Measurements from ENCODE around the gene FMNL2.

The FMNL2 gene

DNA sequence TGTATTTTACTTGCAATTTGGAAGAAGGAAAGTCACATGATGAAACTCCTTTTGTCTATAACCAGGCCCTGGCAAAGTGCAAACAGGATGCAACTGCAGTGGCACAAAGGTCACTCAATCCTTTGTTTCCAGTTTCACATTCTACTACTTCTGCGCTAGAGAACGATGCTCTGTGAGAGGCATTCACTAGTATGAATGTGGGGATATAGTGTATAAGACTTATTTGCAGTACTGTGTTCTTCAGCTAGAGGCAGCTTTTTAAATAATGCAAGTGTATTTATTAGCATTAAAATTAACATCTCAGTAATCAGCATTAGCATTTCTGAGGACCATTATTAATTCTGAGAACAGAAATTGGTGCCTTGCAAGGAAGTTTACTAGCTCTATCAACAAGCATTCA, 313.4 kb downstream of the FMNL2 start:
- no peak for DNase-seq (ENCODE audit: low read depth in 2 of 2)

DNA sequence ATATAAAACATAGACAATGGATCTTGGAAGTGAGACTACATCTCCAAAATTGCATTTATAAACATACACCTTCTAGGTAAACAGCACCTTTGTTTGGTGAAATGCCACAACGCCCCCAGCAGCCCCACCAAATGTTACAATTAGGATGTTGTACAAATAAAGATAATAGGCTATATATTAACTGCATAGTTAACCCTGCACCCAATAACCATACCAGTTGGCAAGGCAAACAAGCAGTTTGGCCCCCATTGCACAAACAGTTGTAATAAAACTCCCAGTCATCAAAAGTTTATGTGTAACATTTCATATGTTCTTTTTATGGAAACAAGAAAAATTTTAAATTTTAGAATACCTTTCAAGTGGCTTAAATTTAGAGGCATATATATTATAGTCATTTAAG, 315.0 kb downstream of the FMNL2 start:
- DNase-seq (ENCODE audit: low read depth in 2 of 2), result no peak

DNA sequence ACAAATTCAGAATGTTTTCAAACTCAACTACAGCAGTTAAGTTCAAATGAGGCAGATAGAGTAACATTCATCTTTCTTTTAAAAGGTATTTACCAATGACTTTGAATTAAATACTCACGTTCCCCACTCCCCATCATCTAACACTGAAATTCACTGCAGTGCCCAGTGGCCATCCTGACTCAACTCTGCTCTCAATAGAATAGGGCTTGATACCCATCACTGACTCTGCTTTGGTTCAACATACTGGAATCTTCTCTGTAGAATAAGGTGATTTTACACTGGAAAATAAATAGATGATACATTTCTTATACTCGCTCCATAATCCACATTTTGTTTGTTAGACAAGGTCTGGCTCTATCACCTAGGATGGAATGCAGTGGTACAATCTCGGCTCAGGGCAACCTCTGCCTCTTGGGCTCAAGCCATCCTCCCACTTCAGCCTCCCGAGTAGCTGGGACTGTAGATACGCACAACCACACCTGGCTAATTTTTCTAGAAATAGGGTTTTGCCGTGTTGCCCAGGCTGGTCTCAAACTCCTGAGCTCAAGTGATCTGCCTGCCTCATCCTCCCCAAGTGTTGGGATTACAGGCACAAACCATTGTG, 315.9 kb downstream of the FMNL2 start:
- no peak for DNase-seq (ENCODE audit: low read depth in 2 of 2)

DNA sequence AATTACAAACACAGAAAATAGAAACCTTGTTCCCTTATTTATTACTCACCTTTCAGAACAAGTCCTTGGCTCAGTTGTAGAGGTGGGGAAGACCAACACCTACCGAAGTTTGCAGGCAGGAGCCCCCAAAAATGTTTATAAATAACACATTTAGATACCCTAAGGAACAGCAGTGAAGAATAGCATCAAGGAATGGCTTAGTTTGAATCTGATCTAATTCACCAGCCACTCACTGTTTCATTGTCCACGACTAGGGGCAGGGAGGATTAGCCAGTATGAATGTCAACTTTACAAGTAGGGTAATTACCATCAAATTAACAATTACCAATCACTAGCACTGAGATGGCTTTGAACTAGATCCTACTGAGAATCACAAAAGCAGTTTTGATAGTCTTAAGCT, 316.9 kb downstream of the FMNL2 start:
- no peak for DNase-seq (ENCODE audit: low read depth in 2 of 2)

DNA sequence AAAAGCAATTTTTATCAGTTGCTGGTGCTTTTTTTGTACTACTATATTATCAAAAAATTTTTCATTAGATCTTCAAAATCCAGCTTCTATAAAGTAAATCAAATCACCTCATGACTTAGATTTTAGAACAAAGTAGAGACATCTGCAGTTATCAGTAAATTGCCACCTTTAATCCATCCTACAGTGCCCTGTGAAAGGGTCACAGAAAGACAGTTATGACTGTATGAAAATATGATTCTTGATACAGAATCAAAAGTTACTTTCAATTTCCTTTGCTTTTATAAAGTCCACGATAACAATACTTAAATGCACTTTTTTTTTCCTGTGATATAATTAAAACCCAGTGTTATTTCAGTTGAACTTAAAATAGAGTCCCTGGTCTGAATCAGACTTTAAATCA, 320.9 kb downstream of the FMNL2 start:
- no peak for DNase-seq (ENCODE audit: low read depth in 2 of 2)

DNA sequence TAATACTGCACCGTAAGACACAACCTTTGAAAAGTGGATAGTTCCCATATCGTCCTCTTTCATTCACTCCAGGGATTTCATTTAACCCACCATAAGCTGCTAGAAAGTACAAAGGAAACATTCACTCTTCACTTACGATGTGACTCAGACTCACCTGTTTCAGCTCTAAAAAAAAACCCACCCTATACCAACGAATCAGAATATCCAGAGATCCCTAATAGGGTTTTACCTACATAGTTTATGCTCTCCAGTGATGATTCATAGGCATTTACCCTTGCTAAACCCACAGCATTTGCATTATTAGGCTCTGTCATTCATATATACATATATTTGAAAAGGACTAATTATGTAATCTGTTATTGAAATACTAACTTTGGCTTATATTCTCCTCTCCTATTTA, 322.1 kb downstream of the FMNL2 start:
- no peak for DNase-seq (ENCODE audit: low read depth in 2 of 2)

DNA sequence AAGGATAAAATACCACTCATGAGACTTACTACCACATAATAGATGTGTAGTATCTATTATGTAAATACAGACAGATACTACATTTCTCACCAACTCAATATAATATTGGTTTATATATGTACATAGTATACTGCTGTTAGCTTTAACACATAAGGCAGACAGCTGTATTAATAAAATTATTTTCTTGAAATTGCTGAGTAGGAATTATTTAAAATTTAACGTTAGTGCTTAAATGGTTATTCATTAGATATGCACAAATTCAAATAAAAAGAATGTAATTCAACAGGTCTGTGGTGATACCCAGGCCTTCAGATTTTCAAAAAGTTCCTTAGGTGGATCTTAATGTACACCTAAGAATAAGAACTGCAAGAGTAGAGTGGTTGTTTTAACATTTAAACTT, 323.2 kb downstream of the FMNL2 start:
- DNase-seq (ENCODE audit: low read depth in 2 of 2), result no peak

DNA sequence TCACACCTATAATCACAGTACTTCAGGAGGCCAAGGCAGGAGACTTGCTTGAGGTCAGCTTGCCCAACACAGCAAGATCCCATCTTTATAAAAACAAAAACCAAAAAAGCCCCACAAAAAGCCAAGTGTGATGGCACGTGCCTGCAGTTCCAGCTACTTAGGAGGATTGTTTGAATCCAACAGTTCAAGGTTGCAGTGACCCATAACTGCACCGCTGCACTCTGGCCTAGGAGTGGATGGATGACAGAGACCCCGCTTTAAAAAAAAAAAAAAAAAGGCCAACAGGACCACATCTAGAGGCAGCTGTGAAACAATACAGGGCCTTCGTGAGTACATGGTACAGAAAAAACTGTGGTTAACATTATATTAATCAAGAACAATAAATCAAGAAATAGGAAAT, 326.1 kb downstream of the FMNL2 start:
- DNase-seq (ENCODE audit: low read depth in 2 of 2), result no peak

DNA sequence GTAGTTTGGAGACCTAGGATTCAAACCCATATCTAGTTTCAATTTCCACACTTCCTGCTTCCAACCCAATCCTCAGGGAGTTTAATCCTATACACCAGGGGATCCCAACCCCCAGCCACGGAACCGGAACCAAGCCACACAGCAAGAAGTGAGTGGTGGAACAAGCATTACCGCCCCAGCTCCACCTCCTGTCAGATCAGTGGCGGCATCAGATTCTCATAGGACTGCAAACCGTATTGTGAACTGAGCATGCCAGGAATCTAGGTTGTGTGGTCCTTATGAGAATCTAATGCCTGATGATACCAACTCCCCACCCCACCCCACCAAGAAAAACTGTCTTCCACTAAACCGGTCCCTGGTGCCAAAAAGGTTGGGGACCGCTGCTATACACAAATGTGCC, 329.8 kb downstream of the FMNL2 start:
- no peak for DNase-seq (ENCODE audit: low read depth in 2 of 2)

DNA sequence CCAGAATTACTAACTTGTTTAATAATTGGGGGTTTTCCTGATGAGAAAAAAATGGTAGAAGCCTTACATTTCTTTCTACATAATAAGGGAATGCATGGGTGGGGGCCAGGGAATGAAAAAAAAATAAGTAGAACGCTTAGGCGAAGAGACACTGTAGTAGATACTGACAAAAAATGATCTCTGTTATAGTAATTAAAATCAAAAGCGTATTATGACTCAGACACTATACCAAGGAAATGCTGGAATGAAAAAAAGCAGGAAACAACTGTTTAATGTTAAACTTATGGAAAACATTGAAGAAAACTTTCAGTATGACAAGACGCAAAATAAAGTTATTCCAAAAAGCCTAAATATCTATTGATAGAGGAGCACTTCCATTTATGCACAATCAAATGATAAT, 339.4 kb downstream of the FMNL2 start:
- no peak for DNase-seq (ENCODE audit: low read depth in 2 of 2)

DNA sequence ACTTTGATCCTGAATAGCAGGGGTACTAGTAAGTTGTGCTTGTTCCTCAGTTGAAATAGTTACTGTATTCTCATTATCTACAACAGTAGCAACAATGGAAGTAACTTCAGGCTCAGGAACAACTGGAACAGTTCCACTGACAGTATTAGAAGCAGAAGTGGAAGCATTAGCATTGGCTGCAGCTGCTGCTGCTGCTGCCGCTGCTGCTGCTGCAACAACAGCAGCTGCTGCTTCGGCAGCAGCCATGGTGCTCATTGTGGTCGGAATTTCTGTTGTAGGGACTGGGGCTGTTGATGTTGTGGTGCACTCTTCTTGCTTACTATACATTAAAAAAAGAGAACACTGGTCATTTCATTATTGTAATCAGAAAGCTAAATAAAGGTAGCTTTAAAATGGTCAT, 341.5 kb downstream of the FMNL2 start:
- DNase-seq (ENCODE audit: low read depth in 2 of 2), result no peak

DNA sequence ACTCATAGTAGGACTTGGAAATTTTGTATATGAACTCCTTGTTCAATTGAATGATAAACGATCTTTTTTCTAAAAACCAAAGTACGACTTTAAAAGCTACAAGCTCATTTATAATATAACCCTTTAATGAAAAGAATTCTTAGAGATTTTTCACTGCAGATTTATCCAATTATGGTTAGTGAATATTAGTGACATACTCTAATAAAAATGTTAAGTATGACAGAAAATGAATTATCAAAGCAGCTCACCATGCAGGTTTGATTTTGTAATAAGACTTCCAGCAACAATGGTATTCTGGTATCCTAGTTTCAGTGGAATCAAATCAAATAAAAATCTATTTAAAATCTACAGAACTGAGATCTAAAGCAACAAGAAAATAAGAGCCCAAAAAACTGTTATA, 343.8 kb downstream of the FMNL2 start:
- DNase-seq (ENCODE audit: low read depth in 2 of 2), result no peak

DNA sequence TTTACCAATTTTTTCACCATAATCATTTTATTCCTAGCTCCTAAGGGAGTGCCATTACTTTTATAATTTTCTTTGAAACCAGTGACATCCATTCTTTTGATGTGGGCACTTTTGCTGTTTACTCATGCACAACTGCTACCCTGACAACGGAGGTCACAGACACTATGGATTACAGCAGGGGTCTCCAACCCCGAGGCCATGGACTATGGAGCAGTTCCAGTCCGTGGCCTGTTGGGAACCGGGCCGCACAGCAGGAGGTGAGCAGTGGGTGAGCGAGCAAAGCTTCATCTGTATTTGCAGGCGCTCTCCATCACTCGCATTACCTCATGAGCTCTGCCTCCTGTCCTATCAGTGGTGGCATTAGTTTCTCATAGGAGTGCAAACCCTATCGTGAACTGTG, 347.7 kb downstream of the FMNL2 start:
- DNase-seq (ENCODE audit: low read depth in 2 of 2), result no peak

DNA sequence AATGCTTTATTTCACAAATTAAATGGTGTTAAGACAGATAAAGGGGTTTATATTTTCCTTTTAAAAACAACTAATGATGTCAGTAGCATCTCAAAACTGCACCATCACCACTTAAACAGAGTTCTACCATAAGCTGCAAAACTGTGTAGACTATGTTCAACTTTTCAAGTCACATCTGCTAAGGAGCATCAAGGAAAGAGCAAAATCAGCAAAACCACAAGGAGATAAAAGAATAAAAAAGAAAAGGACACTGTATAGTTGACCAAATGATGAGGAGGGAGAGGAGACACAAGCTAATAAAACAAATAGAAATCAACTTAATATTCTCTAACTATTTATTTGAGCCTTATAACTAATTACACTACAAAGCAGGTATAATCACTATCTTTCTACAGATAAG, 348.4 kb downstream of the FMNL2 start:
- no peak for DNase-seq (ENCODE audit: low read depth in 2 of 2)

DNA sequence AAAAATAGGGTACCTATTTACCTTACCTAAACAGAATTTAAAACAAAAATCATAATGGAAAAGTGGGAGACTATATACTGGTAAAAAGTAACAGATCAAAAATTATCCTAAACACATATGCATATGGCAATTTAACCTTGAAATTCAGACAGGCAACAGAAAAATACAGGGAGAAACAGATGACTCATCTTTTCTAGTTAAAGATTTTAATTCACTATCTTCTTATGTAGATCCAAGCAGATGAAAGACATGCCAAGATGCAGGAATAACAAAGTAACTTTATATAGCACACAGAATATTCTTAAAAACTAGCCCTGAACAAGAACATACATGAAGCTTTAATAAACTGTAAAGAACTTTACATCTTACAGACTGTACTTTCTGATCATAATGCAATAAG, 351.3 kb downstream of the FMNL2 start:
- DNase-seq (ENCODE audit: low read depth in 2 of 2), result no peak

DNA sequence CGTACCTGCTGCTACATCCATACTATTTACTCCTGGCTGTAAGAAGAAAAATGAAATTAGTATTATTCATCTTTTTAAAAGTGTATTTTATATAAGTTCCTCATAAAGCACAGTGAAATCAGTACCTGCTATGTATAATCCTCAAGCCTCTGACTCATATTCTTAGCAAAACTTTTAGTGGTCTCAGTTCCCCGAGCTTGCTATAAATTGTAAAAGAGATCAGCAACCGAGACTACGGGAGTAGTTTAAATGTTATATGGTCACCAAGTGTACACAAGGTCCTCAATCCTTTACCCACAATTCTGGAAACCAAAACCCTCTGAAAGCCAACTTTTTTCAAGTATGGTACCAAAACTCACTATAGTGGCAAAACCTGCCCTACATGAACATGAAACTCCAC, 358.1 kb downstream of the FMNL2 start:
- DNase-seq (ENCODE audit: low read depth in 2 of 2), result no peak

DNA sequence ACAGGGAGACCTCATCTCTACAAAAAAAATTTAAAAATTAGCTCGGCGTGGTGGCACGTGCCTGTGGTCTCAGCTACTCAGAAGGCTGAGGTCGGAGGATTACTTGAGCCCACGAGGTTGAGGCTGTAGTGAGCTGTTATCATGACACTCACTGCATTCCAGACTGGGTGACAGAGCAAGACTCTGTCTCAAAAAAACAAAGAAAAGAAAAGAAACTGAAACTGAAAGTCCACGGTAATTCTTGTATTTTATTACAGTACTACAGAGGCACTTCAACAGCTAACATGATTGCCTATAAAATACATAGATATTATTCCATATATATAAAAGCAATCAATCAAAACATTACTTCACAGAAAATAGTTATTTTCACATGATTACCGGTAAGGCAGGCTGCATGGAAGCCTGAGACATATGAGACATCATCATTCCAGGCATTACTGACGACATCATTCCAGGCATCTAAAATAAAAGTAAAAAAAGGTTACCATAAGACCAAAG, 359.2 kb downstream of the FMNL2 start:
- peak; percentile 18 for DNase-seq (ENCODE audit: low read depth in 2 of 2)

DNA sequence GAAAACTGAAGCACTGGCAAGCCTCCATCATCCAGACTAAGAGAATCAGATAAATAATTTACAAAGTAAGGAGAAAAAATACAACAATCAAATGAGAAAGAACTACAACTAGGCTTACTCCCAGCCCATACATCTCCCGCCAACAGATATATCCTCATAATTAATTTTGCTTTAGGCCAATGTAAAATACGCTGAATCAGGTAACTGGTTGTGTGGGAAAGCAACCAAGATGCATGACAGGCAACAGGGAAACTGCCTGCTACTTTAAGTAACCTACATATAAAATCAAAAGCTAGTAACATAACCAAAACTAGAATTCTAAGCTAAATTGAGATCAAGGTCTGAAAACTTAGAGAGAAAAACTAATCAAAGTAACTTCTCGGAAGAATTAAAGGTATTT, 360.8 kb downstream of the FMNL2 start:
- DNase-seq (ENCODE audit: low read depth in 2 of 2), result no peak

DNA sequence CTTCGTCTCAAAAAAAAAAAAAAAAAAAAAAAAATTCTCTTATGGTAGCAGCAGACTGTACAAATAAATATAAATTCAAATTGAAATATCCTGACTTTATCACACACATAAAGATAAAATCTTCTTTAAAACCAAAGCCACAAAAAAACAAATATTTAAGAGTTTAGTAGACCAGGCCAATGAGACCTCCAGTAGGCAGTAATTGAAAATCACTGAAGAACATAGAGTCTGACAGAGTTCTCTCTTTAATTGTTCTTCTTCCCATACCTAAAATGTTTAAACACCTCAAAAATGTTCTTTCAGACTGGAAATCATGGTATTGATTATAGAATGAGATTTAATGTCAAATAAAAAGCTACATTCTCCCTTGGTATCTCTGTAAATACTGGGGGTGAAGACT, 361.5 kb downstream of the FMNL2 start:
- no peak for DNase-seq (ENCODE audit: low read depth in 2 of 2)

Measured in stimulated activated CD4-positive, alpha-beta T cell treated with anti-CD3 and anti-CD28 coated beads, Interleukin-4, amount 100 ng/mL, for 48 hours (primary cell).